GM12878 (cell line): ENCODE data around the gene RGS18. TPM values are rescaled to one million over a fixed set of nuclear protein-coding genes. Genes with fewer than 3 reads are reported as not detected.

ENCODE experiments used
- NFIC ChIP-seq: IDR thresholded peaks from 2 replicates; pipeline ENCODE4 v1.6.1; 2012; ENCODE audit warnings: low read depth, mild to moderate bottlenecking, inconsistent platforms, low read length, moderate library complexity
- polyA plus RNA-seq, 11 experiments: library from polyadenylated mRNA; depleted of rRNA in 4 of 11; unstranded in 6 of 11; stranded (reverse) in 5 of 11; fragments of >200 nt; fragmentation: Nextera tagmentation in 4 of 11; fragmentation: Illumina TruSeq in 1 of 11; extraction: Ambion mirVana in 4 of 11; extraction: Trizol in 1 of 11; gene quantifications; 1 replicate in 1 of 11; 2 replicates in 10 of 11; pipeline versions ENCODE4 v1.2.1 to v1.2.3, GENCODE V29; 2011 to 2016; ENCODE audit warnings: inconsistent platforms in 2 of 11, missing spikeins in 2 of 11, low read depth in 1 of 11
- total RNA-seq, 4 experiments: library from RNA; depleted of rRNA in 3 of 4; stranded (reverse); fragments of >200 nt in 3 of 4; fragmentation: Illumina TruSeq in 1 of 4; extraction: Trizol in 1 of 4; gene quantifications; 2 replicates each; pipeline versions ENCODE4 v1.2.1 to v1.2.3, GENCODE V29; 2013 to 2021
- TF ChIP-seq, protein P1 (sequence below): IDR thresholded peaks from 2 replicates; pipeline ENCODE4 v1.6.1; 2012; ENCODE audit warnings: improper control_type of control experiment, low read depth, low read length; ENCODE audit not compliant: insufficient replicate concordance
- TF ChIP-seq, protein P2 (sequence below): fragments of 450-650 bp; IDR thresholded peaks from 2 replicates; pipeline ENCODE4 v1.6.1; 2017; ENCODE audit warnings: mild to moderate bottlenecking, moderate library complexity

The RGS18 gene
- total and polyA plus RNA-seq, 10 of the 15 experiments (the other 5 are each of a cell fraction or from before 2014, with no cell fraction given), result not detected

DNA sequence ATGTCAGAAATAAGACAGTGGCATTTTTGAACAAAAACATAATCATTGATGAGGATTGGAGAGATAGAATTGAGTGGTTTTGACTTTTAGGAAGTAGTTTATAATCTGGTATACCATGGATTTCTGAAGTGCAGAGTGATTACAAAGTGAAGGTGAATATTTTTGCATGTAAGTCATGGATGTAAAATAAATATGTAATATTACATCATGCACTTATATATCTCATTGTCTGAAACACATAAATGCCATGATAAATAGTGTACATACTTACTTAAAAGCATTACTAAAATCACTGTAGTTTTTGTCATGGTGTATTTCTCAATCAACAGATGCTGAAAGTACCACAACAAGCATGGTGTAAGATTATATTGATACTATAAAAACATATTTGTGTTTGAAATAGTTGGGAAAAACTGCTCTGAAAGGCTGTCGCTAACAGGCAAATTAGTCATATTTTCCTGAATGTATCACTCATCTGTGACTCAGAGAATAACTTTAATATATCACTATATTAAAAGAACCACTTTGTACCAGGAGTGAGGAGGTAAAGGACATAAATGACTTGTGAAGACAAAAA, 24.8 kb upstream of the RGS18 start (continued):
- TF ChIP-seq, protein P1, sequence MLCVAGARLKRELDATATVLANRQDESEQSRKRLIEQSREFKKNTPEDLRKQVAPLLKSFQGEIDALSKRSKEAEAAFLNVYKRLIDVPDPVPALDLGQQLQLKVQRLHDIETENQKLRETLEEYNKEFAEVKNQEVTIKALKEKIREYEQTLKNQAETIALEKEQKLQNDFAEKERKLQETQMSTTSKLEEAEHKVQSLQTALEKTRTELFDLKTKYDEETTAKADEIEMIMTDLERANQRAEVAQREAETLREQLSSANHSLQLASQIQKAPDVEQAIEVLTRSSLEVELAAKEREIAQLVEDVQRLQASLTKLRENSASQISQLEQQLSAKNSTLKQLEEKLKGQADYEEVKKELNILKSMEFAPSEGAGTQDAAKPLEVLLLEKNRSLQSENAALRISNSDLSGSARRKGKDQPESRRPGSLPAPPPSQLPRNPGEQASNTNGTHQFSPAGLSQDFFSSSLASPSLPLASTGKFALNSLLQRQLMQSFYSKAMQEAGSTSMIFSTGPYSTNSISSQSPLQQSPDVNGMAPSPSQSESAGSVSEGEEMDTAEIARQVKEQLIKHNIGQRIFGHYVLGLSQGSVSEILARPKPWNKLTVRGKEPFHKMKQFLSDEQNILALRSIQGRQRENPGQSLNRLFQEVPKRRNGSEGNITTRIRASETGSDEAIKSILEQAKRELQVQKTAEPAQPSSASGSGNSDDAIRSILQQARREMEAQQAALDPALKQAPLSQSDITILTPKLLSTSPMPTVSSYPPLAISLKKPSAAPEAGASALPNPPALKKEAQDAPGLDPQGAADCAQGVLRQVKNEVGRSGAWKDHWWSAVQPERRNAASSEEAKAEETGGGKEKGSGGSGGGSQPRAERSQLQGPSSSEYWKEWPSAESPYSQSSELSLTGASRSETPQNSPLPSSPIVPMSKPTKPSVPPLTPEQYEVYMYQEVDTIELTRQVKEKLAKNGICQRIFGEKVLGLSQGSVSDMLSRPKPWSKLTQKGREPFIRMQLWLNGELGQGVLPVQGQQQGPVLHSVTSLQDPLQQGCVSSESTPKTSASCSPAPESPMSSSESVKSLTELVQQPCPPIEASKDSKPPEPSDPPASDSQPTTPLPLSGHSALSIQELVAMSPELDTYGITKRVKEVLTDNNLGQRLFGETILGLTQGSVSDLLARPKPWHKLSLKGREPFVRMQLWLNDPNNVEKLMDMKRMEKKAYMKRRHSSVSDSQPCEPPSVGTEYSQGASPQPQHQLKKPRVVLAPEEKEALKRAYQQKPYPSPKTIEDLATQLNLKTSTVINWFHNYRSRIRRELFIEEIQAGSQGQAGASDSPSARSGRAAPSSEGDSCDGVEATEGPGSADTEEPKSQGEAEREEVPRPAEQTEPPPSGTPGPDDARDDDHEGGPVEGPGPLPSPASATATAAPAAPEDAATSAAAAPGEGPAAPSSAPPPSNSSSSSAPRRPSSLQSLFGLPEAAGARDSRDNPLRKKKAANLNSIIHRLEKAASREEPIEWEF, result no peak
- TF ChIP-seq, protein P2, sequence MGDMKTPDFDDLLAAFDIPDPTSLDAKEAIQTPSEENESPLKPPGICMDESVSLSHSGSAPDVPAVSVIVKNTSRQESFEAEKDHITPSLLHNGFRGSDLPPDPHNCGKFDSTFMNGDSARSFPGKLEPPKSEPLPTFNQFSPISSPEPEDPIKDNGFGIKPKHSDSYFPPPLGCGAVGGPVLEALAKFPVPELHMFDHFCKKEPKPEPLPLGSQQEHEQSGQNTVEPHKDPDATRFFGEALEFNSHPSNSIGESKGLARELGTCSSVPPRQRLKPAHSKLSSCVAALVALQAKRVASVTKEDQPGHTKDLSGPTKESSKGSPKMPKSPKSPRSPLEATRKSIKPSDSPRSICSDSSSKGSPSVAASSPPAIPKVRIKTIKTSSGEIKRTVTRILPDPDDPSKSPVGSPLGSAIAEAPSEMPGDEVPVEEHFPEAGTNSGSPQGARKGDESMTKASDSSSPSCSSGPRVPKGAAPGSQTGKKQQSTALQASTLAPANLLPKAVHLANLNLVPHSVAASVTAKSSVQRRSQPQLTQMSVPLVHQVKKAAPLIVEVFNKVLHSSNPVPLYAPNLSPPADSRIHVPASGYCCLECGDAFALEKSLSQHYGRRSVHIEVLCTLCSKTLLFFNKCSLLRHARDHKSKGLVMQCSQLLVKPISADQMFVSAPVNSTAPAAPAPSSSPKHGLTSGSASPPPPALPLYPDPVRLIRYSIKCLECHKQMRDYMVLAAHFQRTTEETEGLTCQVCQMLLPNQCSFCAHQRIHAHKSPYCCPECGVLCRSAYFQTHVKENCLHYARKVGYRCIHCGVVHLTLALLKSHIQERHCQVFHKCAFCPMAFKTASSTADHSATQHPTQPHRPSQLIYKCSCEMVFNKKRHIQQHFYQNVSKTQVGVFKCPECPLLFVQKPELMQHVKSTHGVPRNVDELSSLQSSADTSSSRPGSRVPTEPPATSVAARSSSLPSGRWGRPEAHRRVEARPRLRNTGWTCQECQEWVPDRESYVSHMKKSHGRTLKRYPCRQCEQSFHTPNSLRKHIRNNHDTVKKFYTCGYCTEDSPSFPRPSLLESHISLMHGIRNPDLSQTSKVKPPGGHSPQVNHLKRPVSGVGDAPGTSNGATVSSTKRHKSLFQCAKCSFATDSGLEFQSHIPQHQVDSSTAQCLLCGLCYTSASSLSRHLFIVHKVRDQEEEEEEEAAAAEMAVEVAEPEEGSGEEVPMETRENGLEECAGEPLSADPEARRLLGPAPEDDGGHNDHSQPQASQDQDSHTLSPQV, result no peak
- TF ChIP-seq NFIC, result no peak
